ENCODE results near the gene ZNF140. TPM values are rescaled to one million over a fixed set of nuclear protein-coding genes. Genes with fewer than 3 reads are reported as not detected.

The ZNF140 gene
- total RNA-seq, 1 donor = 23.6 TPM

- Histone ChIP-seq H3K4me1 (ENCODE audit: insufficient read depth, low read length) (no peaks in the 10 kb centered on the region), H3K4me3 (ENCODE audit: low read length) (no peak overlapping the region), H3K9me3 (ENCODE audit: low read depth, low read length) (peaks cover 100% of the 10 kb centered on the region), H3K27me3 (ENCODE audit: insufficient read depth, low read length) (no peaks in the 10 kb centered on the region)
These were observed 26.4 kb downstream of the ZNF140 start for GRCh38 chr12:133107121-133107520.

- H3K9me3 ChIP-seq (ENCODE audit: low read depth, low read length) = peaks cover 95% of the 10 kb centered on the region
- H3K4me1 ChIP-seq (ENCODE audit: insufficient read depth, low read length) = no peaks in the 10 kb centered on the region
- no peaks in the 10 kb centered on the region for H3K27me3 ChIP-seq (ENCODE audit: insufficient read depth, low read length)
- no peak overlapping the region for H3K4me3 ChIP-seq (ENCODE audit: low read length)
These were observed 27.4 kb downstream of the ZNF140 start for GRCh38 chr12:133108150-133108549.

- Histone ChIP-seq H3K4me3 (ENCODE audit: low read length) (no peak overlapping the region), H3K27me3 (ENCODE audit: insufficient read depth, low read length) (no peaks in the 10 kb centered on the region), H3K9me3 (ENCODE audit: low read depth, low read length) (peaks cover 99% of the 10 kb centered on the region), H3K4me1 (ENCODE audit: insufficient read depth, low read length) (no peaks in the 10 kb centered on the region)
These were observed 39.9 kb downstream of the ZNF140 start for GRCh38 chr12:133120385-133121191.

GRCh38 chr12:133124674-133125073, 44.0 kb downstream of the ZNF140 start:
- H3K4me1 ChIP-seq (ENCODE audit: insufficient read depth, low read length) = no peaks in the 10 kb centered on the region
- H3K27me3 ChIP-seq (ENCODE audit: insufficient read depth, low read length) = no peaks in the 10 kb centered on the region
- H3K4me3 ChIP-seq (ENCODE audit: low read length) = no peak overlapping the region
- H3K9me3 ChIP-seq (ENCODE audit: low read depth, low read length) = peaks cover 77% of the 10 kb centered on the region

GRCh38 chr12:133129368-133130037, 48.8 kb downstream of the ZNF140 start:
- peak overlapping the region; percentile 67 for H3K4me3 ChIP-seq (ENCODE audit: low read length)
- peaks cover 44% of the 10 kb centered on the region for H3K9me3 ChIP-seq (ENCODE audit: low read depth, low read length)
- no peaks in the 10 kb centered on the region for H3K27me3 ChIP-seq (ENCODE audit: insufficient read depth, low read length)
- peaks cover 5% of the 10 kb centered on the region for H3K4me1 ChIP-seq (ENCODE audit: insufficient read depth, low read length)

GRCh38 chr12:133130038-133130807, 49.5 kb downstream of the ZNF140 start, which contains the start of the genes ZNF10 and ZNF891:
Gene ZNF10, plus strand, starts transcription at chr12:133130627. Its CDS starts 13,866 bp downstream, at chr12:133144493.
Gene ZNF891, minus strand, starts transcription at chr12:133130274. Its CDS starts 8,356 bp downstream, at chr12:133121918.
- Histone ChIP-seq H3K9me3 (ENCODE audit: low read depth, low read length) (peaks cover 44% of the 10 kb centered on the region), H3K4me1 (ENCODE audit: insufficient read depth, low read length) (peaks cover 5% of the 10 kb centered on the region), H3K27me3 (ENCODE audit: insufficient read depth, low read length) (no peaks in the 10 kb centered on the region), H3K4me3 (ENCODE audit: low read length) (peak within 1 kb of the TSS; percentile 67)

- Histone ChIP-seq H3K27me3 (ENCODE audit: insufficient read depth, low read length) (no peaks in the 10 kb centered on the region), H3K9me3 (ENCODE audit: low read depth, low read length) (peaks cover 43% of the 10 kb centered on the region), H3K4me1 (ENCODE audit: insufficient read depth, low read length) (peaks cover 5% of the 10 kb centered on the region), H3K4me3 (ENCODE audit: low read length) (peak overlapping the region; percentile 67)
These were observed 50.0 kb downstream of the ZNF140 start for GRCh38 chr12:133130808-133131128.

GRCh38 chr12:133135747-133136146, 55.0 kb downstream of the ZNF140 start:
- Histone ChIP-seq H3K4me3 (ENCODE audit: low read length) (no peak overlapping the region), H3K4me1 (ENCODE audit: insufficient read depth, low read length) (peaks cover 2% of the 10 kb centered on the region), H3K27me3 (ENCODE audit: insufficient read depth, low read length) (no peaks in the 10 kb centered on the region), H3K9me3 (ENCODE audit: low read depth, low read length) (peaks cover 72% of the 10 kb centered on the region)

- Histone ChIP-seq H3K27me3 (ENCODE audit: insufficient read depth, low read length) (no peaks in the 10 kb centered on the region), H3K4me1 (ENCODE audit: insufficient read depth, low read length) (no peaks in the 10 kb centered on the region), H3K4me3 (ENCODE audit: low read length) (no peak overlapping the region), H3K9me3 (ENCODE audit: low read depth, low read length) (peaks cover 62% of the 10 kb centered on the region)
These were observed 65.3 kb downstream of the ZNF140 start for GRCh38 chr12:133145981-133146380.

- Histone ChIP-seq H3K9me3 (ENCODE audit: low read depth, low read length) (peaks cover 84% of the 10 kb centered on the region), H3K4me1 (ENCODE audit: insufficient read depth, low read length) (no peaks in the 10 kb centered on the region), H3K27me3 (ENCODE audit: insufficient read depth, low read length) (no peaks in the 10 kb centered on the region), H3K4me3 (ENCODE audit: low read length) (no peak overlapping the region)
These were observed 75.5 kb downstream of the ZNF140 start for GRCh38 chr12:133156125-133156690.

Other genes starting within 250 kb of the ZNF140 start
- gene CHFR, start 193.3 kb upstream of the ZNF140 start, total RNA-seq = 51.2 TPM
- 2.5 TPM for gene ZNF605, start 124.6 kb upstream of the ZNF140 start, total RNA-seq
- gene ZNF26, start 94.6 kb upstream of the ZNF140 start, total RNA-seq = 42.8 TPM
- gene ZNF84, start 43.4 kb upstream of the ZNF140 start, total RNA-seq = 26.0 TPM
- gene ZNF891, start 49.4 kb downstream of the ZNF140 start, total RNA-seq = 2.5 TPM
- 24.0 TPM for gene ZNF10, start 49.7 kb downstream of the ZNF140 start, total RNA-seq
- gene ZNF268, start 100.6 kb downstream of the ZNF140 start, total RNA-seq = 23.9 TPM
- gene ANHX, start 155.0 kb downstream of the ZNF140 start, total RNA-seq = not detected

All from mononuclear cell (primary cell).